Retinal pigment epithelial cell (primary cell): Measurements from ENCODE around the gene KNDC1.
"Not testable (repeated sequence)": the region's sequence is repeated elsewhere in the genome, so short reads cannot be mapped to it uniquely, and the experiment has no call there.

Experiments used
- DNase-seq: peaks from one replicate; pipeline ENCODE4 v3.0.0-alpha.2; 2010; ENCODE audit warnings: low read depth
- H3K4me3 ChIP-seq: 2 replicates; pipeline ENCODE4 v1.5.1; 2011; ENCODE audit warnings: mild to moderate bottlenecking, low read length, control low read depth, moderate library complexity
- CTCF ChIP-seq: conservative IDR thresholded peaks from 2 replicates; pipeline ENCODE4 v1.5.1; 2011; ENCODE audit warnings: low read depth, low read length, control low read depth, inconsistent platforms

Gene KNDC1

DNA sequence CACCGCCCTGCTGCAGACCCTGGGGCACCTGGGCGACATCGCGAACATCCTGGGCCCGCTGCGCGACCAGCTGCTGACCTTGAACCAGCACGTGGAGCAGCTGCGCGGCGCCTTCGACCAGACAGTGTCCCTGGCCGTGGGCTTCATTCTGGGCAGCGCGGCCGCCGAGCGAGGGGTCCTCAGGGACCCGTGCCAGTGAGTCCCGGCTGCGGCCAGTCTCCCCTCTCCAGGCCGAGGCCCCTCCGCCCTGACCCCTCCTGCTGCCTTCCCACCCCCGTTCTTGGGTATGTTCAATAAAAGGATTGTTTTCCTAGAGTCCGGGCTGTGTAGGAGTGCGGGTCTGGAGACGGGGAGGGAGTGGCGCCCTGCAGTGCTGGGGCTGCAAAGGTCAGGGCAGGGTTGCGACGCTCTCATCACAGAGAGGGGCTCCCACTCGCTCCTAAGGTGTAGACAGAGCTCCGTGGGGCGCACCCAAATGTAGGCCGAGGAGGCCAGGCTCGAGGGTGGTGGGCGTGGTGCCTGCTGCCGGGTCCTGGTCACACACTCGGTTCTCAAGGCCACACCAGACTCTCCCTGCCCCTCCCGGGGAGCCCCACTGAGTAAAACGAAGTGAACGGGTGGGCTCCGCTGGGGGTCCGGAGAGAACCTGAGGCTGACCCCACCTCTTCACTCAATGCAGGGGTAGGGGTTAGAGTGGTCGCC is 71.4 kb downstream of the KNDC1 start:
- no peak for TF ChIP-seq CTCF
- no peak for DNase-seq
- H3K4me3 ChIP-seq = no peak overlapping the region

DNA sequence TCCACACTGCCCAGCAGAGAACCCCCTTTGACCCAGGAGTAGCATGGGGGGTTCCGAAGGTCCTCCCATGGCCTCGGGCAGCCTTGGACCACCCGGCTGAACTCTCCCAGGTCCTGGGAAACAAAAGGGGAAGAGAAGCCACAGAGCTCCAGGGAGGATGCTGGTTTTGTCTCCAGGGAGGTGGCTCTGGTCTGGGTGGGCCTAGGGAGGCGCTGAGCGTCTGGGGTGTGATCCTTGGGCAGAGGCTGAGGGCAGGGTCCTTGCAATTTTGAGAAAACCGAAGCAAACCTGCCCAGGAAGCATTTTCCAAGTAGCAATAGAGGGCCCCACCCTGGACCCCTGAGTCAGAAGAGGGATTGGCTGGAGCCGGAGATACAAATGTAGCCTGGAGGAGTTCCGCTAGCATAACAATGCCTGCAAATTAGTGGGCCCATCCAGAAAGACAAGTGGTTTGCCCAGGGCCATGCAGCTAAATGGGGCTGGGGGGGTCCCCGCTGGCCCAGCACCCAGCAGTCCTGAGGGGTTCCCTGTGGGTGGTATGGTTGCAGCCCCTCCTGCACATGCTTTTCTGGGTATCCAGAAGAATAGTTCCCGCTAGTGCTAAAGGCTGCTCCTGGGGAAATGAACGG is 72.0 kb downstream of the KNDC1 start:
- TF ChIP-seq CTCF = no peak
- DNase-seq = no peak
- H3K4me3 ChIP-seq = no peak overlapping the region

GRCh38 chr10:133234796-133235195 is 74.8 kb downstream of the KNDC1 start:
- not testable (repeated sequence) for DNase-seq, H3K4me3 ChIP-seq

- no peak for DNase-seq
- no peak overlapping the region for H3K4me3 ChIP-seq
- TF ChIP-seq CTCF = no peak
Measured at GRCh38 chr10:133235265-133235855, 75.3 kb downstream of the KNDC1 start.

DNA sequence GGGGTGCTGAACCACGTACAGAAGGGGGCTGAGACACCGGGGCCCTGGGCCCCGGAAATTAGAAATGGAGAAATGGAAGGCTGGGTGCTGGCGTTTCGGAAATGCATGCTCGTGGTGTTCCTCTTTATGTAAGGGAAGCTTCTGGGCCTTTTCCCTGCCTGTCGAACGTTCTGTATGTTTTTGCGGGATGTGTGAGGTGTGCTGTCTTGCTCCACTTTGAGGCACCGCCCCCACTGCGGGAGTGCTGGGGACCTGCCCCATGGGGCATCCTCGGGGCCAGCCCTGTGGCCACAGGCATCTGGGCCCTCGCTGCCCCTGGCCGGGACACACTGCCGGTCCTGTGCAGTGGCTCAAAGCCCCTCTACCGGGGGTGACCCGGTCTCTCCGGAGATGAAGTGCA is 75.9 kb downstream of the KNDC1 start:
- no peak for DNase-seq
- no peak overlapping the region for H3K4me3 ChIP-seq
- TF ChIP-seq CTCF = no peak

DNA sequence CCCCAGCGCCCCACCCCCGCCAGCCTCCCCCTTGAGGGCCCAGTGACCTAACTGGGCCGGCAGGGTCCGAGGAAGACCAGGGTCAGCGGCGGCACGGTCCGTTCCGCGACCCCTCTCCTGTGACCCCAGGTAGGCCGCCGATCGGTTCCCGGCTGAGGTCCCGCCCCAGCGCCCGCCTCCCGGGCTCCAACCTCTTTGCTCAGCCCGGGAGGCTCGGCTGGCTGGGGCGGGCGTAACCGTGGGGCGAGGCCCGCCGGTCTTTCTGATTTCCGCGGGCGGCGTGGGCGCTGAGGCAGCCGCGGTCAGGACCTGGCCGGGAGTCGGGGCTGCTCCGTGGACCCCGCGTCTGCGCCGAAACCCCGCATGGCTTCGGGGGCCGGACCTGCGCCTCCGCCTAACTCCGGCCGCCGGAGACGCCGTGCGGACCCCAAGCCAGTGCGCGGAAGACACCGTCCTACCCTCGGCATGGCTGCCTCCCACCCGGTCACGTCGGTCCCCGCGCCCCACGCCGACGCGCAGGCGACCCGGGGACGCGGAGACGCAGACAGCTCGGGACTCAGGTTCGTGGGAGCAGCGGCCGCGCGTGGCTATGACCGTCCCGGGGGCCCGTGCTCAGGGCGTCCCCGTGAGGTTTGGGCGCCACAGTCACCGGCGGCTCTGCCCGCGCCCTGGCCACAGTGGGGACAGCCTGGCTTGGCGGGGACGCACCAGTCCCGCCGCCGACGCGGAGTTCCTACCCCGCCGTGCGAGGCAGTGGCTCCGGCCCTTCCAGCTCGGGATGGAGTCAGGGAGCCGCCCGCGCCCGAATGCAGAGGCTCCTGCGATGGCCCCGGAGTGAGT is 76.6 kb downstream of the KNDC1 start:
- no peak for DNase-seq
- TF ChIP-seq CTCF = no peak
- no peak overlapping the region for H3K4me3 ChIP-seq

GRCh38 chr10:133237241-133237587 is 77.2 kb downstream of the KNDC1 start:
- DNase-seq = no peak
- no peak for TF ChIP-seq CTCF
- H3K4me3 ChIP-seq = no peak overlapping the region
